NOMO-1 treated with DMSO at 0.1 percent for 48 hours (cell line): Measurements from ENCODE around the gene EYA4.

Source experiments
- DNase-seq: peaks from one replicate; lab custom pipeline; 2025; ENCODE audit not compliant: unreplicated experiment; lab: John Stamatoyannopoulos, UW

The EYA4 gene

GRCh38 chr6:133441491-133441890 is 200.3 kb downstream of the EYA4 start:
- DNase-seq = no peak

- DNase-seq = no peak
These were observed 205.6 kb downstream of the EYA4 start for GRCh38 chr6:133446789-133447188.

GRCh38 chr6:133447924-133448323 is 206.8 kb downstream of the EYA4 start:
- DNase-seq = no peak

- no peak for DNase-seq
These were observed 215.3 kb downstream of the EYA4 start for GRCh38 chr6:133456439-133456838.

- DNase-seq = no peak
These were observed 215.8 kb downstream of the EYA4 start for GRCh38 chr6:133456944-133457343.

GRCh38 chr6:133460101-133460500 is 218.9 kb downstream of the EYA4 start:
- no peak for DNase-seq

- no peak for DNase-seq
These were observed 222.6 kb downstream of the EYA4 start for GRCh38 chr6:133463790-133464189.

- no peak for DNase-seq
These were observed 225.5 kb downstream of the EYA4 start for GRCh38 chr6:133466680-133467079.

- DNase-seq = no peak
These were observed 226.2 kb downstream of the EYA4 start for GRCh38 chr6:133467231-133467981.

- no peak for DNase-seq
These were observed 226.8 kb downstream of the EYA4 start for GRCh38 chr6:133467982-133468380.

- DNase-seq = no peak
These were observed 227.4 kb downstream of the EYA4 start for GRCh38 chr6:133468591-133468990.

GRCh38 chr6:133474516-133474915 is 233.4 kb downstream of the EYA4 start:
- DNase-seq = no peak

GRCh38 chr6:133478673-133479072 is 237.5 kb downstream of the EYA4 start:
- no peak for DNase-seq

GRCh38 chr6:133487174-133487573 is 246.0 kb downstream of the EYA4 start:
- no peak for DNase-seq

GRCh38 chr6:133495205-133495903 is 254.2 kb downstream of the EYA4 start:
- no peak for DNase-seq

GRCh38 chr6:133499662-133500061 is 258.5 kb downstream of the EYA4 start:
- DNase-seq = no peak

- no peak for DNase-seq
These were observed 260.6 kb downstream of the EYA4 start for GRCh38 chr6:133501675-133502270.

- no peak for DNase-seq
These were observed 261.5 kb downstream of the EYA4 start for GRCh38 chr6:133502441-133503335.

- no peak for DNase-seq
These were observed 262.2 kb downstream of the EYA4 start for GRCh38 chr6:133503336-133503729.

- no peak for DNase-seq
These were observed 263.0 kb downstream of the EYA4 start for GRCh38 chr6:133504158-133504557.

GRCh38 chr6:133504761-133505160 is 263.6 kb downstream of the EYA4 start:
- no peak for DNase-seq
